SK-N-SH (cell line): ENCODE data around the gene COL2A1. TPM values are rescaled to one million over a fixed set of nuclear protein-coding genes. Genes with fewer than 3 reads are reported as not detected.

Source experiments
- CTCF ChIA-PET: fragments of 300-600, 350-600 bp; formaldehyde crosslinking; extraction: SDS; loops from one replicate; lab custom pipeline; 2021; lab: Yijun Ruan, JAX
- POLR2A ChIA-PET: fragments of 350-600 bp; sonication (Branson Sonifier 250); formaldehyde crosslinking; extraction: SDS; loops from one replicate; lab custom pipeline; 2020; ENCODE audit warnings: antibody characterized with exemption, inconsistent platforms; lab: Yijun Ruan, JAX
- DNase-seq: peaks from one replicate; pipeline ENCODE4 v3.0.0; 2012
- H2AFZ ChIP-seq: fragments of 200-600 bp; sonication (generic); 2 replicates; pipeline ENCODE4 v1.8.1; 2016; ENCODE audit warnings: antibody characterized with exemption, mild to moderate bottlenecking, low read depth
- H3F3A ChIP-seq: fragments of 200-600 bp; sonication (generic); replicated peaks from 2 replicates; pipeline ENCODE3; 2016; ENCODE audit warnings: antibody characterized with exemption, mild to moderate bottlenecking; ENCODE audit not compliant: insufficient read depth
- H3K27ac ChIP-seq, 2 experiments: fragments of 200-500 bp in 1 of 2; fragments of 200-600 bp in 1 of 2; sonication (Bioruptor generic) in 1 of 2; sonication (generic), shearing (Covaris generic) in 1 of 2; 2 replicates each; pipeline versions ENCODE4 v1.5.1 to v1.6.1; 2014 to 2016; ENCODE audit warnings: low read depth in 2 of 2, inconsistent platforms in 1 of 2, low read length in 1 of 2, mild to moderate bottlenecking in 1 of 2, mixed read lengths in 1 of 2
- H3K27me3 ChIP-seq: fragments of 200-600 bp; sonication (generic), shearing (Covaris generic); 2 replicates; pipeline ENCODE4 v1.6.1; 2016; ENCODE audit warnings: mixed run types; ENCODE audit not compliant: insufficient read depth
- H3K36me3 ChIP-seq, 2 experiments: fragments of 200-500 bp in 1 of 2; fragments of 200-600 bp in 1 of 2; sonication (Bioruptor generic) in 1 of 2; sonication (generic) in 1 of 2; replicated peaks in 1 of 2; 2 replicates each; pipeline versions ENCODE3 to v1.5.1; 2014 to 2016; ENCODE audit warnings: low read length in 1 of 2, mild to moderate bottlenecking in 1 of 2; ENCODE audit not compliant: insufficient read depth in 2 of 2, control insufficient read depth in 1 of 2
- H3K4me1 ChIP-seq, 2 experiments: fragments of 200-500 bp in 1 of 2; fragments of 200-600 bp in 1 of 2; sonication (Bioruptor generic) in 1 of 2; sonication (generic), shearing (Covaris generic) in 1 of 2; 2 replicates each; pipeline versions ENCODE4 v1.5.1 to v1.6.1; 2014 to 2016; ENCODE audit warnings: low read depth in 1 of 2, low read length in 1 of 2, mixed run types in 1 of 2; ENCODE audit not compliant: insufficient read depth in 2 of 2, control insufficient read depth in 1 of 2
- H3K4me2 ChIP-seq: fragments of 200-600 bp; sonication (generic), shearing (Covaris generic); 2 replicates; pipeline ENCODE4 v1.6.1; 2017; ENCODE audit warnings: mixed run types
- H3K4me3 ChIP-seq, 2 experiments: fragments of 200-500 bp in 1 of 2; fragments of 200-600 bp in 1 of 2; sonication (Bioruptor generic) in 1 of 2; sonication (generic), shearing (Covaris generic) in 1 of 2; 2 replicates each; pipeline versions ENCODE4 v1.5.1 to v1.8.1; 2014 to 2016; ENCODE audit warnings: low read depth in 2 of 2, inconsistent platforms in 1 of 2, low read length in 1 of 2, mild to moderate bottlenecking in 1 of 2, mixed read lengths in 1 of 2, moderate library complexity in 1 of 2
- H3K79me2 ChIP-seq: fragments of 200-600 bp; sonication (generic); 2 replicates; pipeline ENCODE4 v1.8.1; 2017; ENCODE audit warnings: mild to moderate bottlenecking; ENCODE audit not compliant: insufficient read depth
- H3K9ac ChIP-seq: fragments of 200-600 bp; sonication (generic); 2 replicates; pipeline ENCODE4 v1.6.1; 2017; ENCODE audit warnings: mixed run types
- H3K9me2 ChIP-seq: fragments of 200-600 bp; sonication (generic); 2 replicates; pipeline ENCODE4 v1.6.1; 2017; ENCODE audit warnings: mixed run types
- H3K9me3 ChIP-seq: fragments of 200-600 bp; sonication (generic); 2 replicates; pipeline ENCODE4 v1.6.1; 2017; ENCODE audit warnings: mixed run types, mild to moderate bottlenecking, moderate library complexity
- H4K20me1 ChIP-seq: fragments of 200-600 bp; sonication (generic); 2 replicates; pipeline ENCODE4 v1.6.1; 2017; ENCODE audit warnings: mild to moderate bottlenecking, mixed run types; ENCODE audit not compliant: insufficient read depth
- CHD2 ChIP-seq: fragments of 150-350 bp; IDR thresholded peaks from 2 replicates; pipeline ENCODE4 v1.6.1; 2018; ENCODE audit warnings: low read length; ENCODE audit not compliant: partially characterized antibody
- CTCF ChIP-seq: fragments of 200-600 bp; sonication (generic); IDR thresholded peaks from 2 replicates; pipeline ENCODE4 v1.6.1; 2017; ENCODE audit warnings: antibody characterized with exemption, mild to moderate bottlenecking, moderate library complexity
- ELF1 ChIP-seq: IDR thresholded peaks from 2 replicates; pipeline ENCODE4 v1.4.0; 2012
- GABPA ChIP-seq: IDR thresholded peaks from 2 replicates; pipeline ENCODE4 v1.4.0; 2012; ENCODE audit warnings: low read depth, mild to moderate bottlenecking
- GATA2 ChIP-seq: sonication (generic); formaldehyde crosslinking; IDR thresholded peaks from 2 replicates; pipeline ENCODE4 v1.5.0; 2020; ENCODE audit warnings: mild to moderate bottlenecking, missing genetic modification reagents
- IRF3 ChIP-seq: fragments of 150-350 bp; IDR thresholded peaks from 2 replicates; pipeline ENCODE4 v1.6.1; 2016; ENCODE audit warnings: mild to moderate bottlenecking, low read depth, low read length
- JUND ChIP-seq: IDR thresholded peaks from 2 replicates; pipeline ENCODE4 v1.4.0; 2012
- NFIC ChIP-seq: IDR thresholded peaks from 2 replicates; pipeline ENCODE4 v1.4.0; 2012; ENCODE audit warnings: borderline replicate concordance
- RCOR1 ChIP-seq: fragments of 150-350 bp; IDR thresholded peaks from 2 replicates; pipeline ENCODE4 v1.6.1; 2017; ENCODE audit warnings: antibody characterized with exemption, low read length
- REST ChIP-seq: IDR thresholded peaks from 2 replicates; pipeline ENCODE4 v1.6.1; 2012; ENCODE audit warnings: mild to moderate bottlenecking, low read depth, low read length, moderate library complexity
- RFX5 ChIP-seq: IDR thresholded peaks from 2 replicates; pipeline ENCODE4 v1.6.1; 2012; ENCODE audit warnings: mild to moderate bottlenecking, improper control_type of control experiment, low read length
- SIN3A ChIP-seq: IDR thresholded peaks from 2 replicates; pipeline ENCODE4 v1.6.1; 2012; ENCODE audit warnings: low read depth, mild to moderate bottlenecking, low read length, moderate library complexity, borderline replicate concordance
- SMC3 ChIP-seq: IDR thresholded peaks from 2 replicates; pipeline ENCODE4 v1.6.1; 2012; ENCODE audit warnings: low read depth, low read length, improper control_type of control experiment
- YY1 ChIP-seq: IDR thresholded peaks from 2 replicates; pipeline ENCODE4 v1.4.0; 2012; ENCODE audit warnings: low read depth, mild to moderate bottlenecking
- ZBTB33 ChIP-seq: IDR thresholded peaks from 2 replicates; pipeline ENCODE4 v1.4.0; 2012; ENCODE audit warnings: low read depth, borderline replicate concordance
- WGBS: methylation state at CpG from one replicate; pipeline ENCODE4 v1.1.6; 2017; ENCODE audit warnings: low lambda C conversion rate; 5-methylcytosine and 5-hydroxymethylcytosine counted together
- polyA plus RNA-seq, 3 experiments: library from polyadenylated mRNA; depleted of rRNA; stranded (reverse); fragments of >200 nt; gene quantifications; 2 replicates each; pipeline ENCODE4 v1.2.3, GENCODE V29; 2012
- TF ChIP-seq, protein P1 (sequence below): IDR thresholded peaks from 2 replicates; pipeline ENCODE4 v1.4.0; 2012; ENCODE audit warnings: low read depth

COL2A1 gene
- polyA plus RNA-seq, 1 of the 3 experiments (the other 2 are of a cell fraction), result 0.02 TPM

GRCh38 chr12:48034835-48035805 lies 30.8 kb upstream of the COL2A1 start (continued):
- no peak for TF ChIP-seq CHD2
- TF ChIP-seq CTCF, result no peak
- TF ChIP-seq YY1, result no peak
- TF ChIP-seq, all 33 proteins: peak for 0

- POLR2A ChIA-PET, result no interaction called here
- Histone ChIP-seq H3K27ac (no peak overlapping the region), H3K9me2 (no peaks in the 10 kb centered on the region), H3K4me2 (no peak overlapping the region), H3K4me1 (no peaks in the 10 kb centered on the region), H4K20me1 (no peaks in the 10 kb centered on the region), H2AFZ (no peak overlapping the region), H3K36me3 (no peaks in the 10 kb centered on the region), H3K9ac (no peak overlapping the region), H3K9me3 (no peaks in the 10 kb centered on the region), H3K27me3 (no peaks in the 10 kb centered on the region), H3K79me2 (no peaks in the 10 kb centered on the region), H3F3A (no peaks in the 10 kb centered on the region), H3K4me3 (no peak overlapping the region)
- 100% methylated on average over 1 of the region's 1 CpG for WGBS
- no peak for TF ChIP-seq IRF3
- no peak for TF ChIP-seq JUND
- no peak for TF ChIP-seq SIN3A
- no peak for TF ChIP-seq GATA2 (CRISPR knock-in tag)
- no peak for TF ChIP-seq SMC3
- TF ChIP-seq GABPA, result no peak
- no peak for TF ChIP-seq ZBTB33
- TF ChIP-seq RCOR1, result no peak
- TF ChIP-seq, protein P1, sequence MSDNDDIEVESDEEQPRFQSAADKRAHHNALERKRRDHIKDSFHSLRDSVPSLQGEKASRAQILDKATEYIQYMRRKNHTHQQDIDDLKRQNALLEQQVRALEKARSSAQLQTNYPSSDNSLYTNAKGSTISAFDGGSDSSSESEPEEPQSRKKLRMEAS, result no peak
- no peak for TF ChIP-seq RFX5
- no peak for TF ChIP-seq REST
- no peak for TF ChIP-seq ELF1
- TF ChIP-seq NFIC, result no peak
- CTCF ChIA-PET, result interaction anchor here (0.6 kb wide), 1 partner anchor 33 kb away, joined by 3 read pairs; no protein-coding TSS in a partner anchor
- DNase-seq, result no peak
These were observed 29.2 kb upstream of the COL2A1 start for GRCh38 chr12:48033451-48033850.
